IPS DF 19.7 (cell line): Measurements from ENCODE around the gene DUSP1.

Experiments
- DNase-seq: peaks from one replicate; pipeline ENCODE4 v3.0.0-alpha.2; 2013; ENCODE audit warnings: low read depth, low spot score

Gene DUSP1

DNA sequence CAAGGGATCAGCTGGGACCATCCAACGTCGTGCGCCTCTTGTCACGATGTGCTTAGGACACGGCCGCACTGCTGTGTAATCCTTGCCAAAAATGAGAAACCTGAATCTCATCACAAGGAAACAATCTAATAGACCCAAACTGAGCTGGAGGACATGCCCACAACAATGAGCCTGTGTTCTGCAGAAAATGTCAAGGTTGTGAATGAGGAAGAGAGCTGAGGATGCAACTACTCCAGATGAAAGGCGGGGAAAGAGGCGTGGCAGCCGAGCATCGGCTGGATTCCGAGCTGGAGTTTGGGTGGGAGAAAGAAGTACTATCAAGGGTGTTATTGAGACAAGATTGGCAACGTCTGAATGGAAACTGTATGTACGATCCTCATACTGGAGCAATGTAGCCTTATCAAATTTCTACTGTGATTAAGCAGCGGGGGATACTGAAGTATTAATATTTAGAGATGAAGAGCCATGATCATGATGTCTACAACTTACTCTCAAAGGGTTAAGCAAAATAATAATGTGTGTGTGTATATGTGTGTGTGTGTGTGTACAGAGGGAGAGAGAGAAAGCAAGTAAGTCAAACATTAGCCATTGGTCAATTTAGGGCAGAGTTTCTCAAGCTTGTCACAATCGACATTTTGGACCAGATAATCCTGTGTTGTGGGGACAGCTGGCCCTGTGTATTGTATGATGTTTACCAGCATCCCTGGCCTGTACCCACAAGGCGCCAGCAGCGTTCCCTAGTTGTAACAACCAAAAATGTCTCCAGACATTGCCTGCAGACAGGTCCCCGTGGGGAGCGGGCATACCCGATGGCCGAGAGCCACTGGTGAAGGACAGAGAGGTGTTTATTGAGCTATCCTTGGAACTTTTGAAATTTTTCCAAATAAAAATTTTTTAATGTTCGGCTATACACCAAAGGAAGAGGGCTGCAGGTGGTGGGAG is 46.5 kb downstream of the DUSP1 start:
- no peak for DNase-seq

DNA sequence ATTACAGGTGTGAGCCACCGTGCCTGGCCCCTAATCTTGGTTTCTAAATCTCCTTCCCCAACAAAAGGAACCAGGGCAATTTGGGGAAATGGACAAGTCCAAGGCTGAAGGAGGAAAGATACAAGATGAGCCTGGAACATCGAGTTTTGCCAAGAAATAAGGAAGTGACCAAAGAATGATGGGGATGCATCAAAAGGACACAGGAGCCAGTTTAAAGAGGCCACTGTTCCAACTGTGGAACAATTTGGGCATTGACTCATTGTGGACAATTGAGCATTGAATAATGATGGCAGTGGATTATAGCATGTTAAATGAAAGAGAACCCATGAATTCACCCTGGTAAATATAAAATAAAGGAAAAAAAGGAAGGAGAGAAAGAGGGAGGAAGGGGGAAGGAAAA is 47.5 kb downstream of the DUSP1 start:
- no peak for DNase-seq

DNA sequence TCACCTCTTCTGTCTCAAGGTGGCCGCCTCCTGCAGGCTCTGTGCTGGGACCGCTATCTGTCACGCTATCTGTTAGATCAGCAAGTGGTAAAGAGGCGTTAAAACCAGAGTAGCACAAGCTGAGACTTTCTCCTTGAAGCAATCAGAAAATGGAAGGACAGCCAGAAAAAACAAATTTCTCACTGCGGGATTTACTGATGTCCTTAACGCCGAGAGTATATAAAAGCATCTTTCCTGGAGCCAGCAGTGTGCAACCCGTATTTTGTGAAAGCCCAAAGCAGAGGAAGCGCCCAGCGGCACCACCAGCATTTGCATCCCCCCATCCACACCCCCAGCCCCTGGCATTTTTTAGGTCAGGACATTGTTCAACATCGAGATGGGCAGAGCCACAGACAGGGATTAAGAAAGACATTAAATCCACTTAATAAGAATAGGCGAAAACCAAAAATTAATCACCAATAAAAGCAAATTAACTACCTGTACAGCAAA is 48.6 kb downstream of the DUSP1 start:
- DNase-seq = no peak

DNA sequence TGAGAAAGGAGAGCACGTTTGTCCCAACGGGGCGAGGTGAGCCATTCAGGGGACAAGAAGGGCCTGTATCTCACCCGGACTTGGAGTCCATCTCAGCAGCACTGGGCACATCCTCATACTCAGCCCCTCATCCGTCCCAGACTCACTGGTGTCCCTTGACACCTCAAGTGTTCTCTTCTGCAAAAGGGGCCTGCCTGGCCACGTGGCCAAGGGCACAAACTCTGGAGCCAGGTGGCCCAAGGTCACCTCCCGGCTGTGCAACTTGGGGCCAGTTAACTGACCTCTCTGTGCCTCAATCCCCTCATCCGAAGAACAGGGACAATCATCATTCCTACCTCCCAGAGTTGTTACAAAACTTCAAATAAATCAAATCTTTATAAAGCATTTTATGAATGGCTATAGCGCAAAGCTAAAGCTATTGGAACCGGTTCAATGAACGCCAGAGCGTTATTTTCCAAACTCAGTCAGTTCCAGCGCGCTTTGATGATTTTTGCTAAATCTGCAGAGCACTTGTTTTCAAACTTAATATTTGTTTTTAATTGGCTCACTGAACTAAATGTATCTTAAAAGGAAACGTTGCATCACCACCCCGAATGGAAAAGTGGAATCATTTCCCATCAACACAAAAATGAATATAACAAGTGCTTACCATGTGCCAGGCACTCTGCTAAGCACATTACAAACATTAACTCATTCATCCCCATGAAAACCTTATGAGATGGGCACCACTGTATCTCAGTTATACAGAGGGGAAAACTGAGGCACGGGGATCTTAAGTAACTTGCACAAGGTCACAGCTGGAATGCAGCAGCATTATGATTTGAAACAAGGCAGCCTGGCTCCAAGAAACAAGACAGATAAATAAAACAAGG is 49.3 kb downstream of the DUSP1 start:
- DNase-seq = no peak

DNA sequence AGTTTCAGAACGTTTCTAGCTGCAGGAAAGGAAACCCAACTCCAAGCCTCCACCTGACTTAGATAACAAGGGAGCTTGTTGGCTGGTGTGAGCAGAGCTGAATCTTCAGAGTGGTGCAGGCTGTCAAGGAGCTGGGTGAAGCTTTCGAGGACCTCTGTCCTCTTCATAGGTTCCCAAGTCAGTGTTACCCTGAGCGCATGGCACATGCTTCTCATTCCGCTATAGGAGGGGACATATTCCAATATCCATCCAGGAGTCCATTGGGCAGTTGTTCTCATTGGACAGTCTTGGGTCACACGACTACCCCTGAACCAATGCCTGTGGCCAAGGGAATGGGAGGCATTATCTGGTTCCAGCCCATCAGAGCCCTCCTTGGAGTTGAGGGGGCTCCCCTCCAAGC is 50.3 kb downstream of the DUSP1 start:
- no peak for DNase-seq

DNA sequence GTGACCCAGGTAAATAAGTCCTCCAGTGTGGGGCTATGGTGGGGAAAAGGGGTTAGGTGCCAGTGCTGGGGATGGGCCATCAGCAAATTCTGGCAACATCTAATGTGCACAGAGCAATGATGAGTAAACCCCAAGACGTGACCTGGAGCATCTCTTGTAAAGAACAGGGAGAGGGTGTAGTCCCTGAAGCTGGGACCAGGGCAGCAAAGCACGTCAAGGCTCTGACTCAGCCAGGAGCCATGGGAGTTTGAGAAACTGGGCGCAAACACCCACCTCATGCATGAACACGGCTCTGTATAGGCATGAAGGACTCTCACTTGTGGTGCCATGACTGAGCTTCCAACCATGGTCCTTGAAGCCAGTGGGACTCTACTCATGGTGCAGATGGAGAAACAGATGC is 51.8 kb downstream of the DUSP1 start:
- DNase-seq = no peak

DNA sequence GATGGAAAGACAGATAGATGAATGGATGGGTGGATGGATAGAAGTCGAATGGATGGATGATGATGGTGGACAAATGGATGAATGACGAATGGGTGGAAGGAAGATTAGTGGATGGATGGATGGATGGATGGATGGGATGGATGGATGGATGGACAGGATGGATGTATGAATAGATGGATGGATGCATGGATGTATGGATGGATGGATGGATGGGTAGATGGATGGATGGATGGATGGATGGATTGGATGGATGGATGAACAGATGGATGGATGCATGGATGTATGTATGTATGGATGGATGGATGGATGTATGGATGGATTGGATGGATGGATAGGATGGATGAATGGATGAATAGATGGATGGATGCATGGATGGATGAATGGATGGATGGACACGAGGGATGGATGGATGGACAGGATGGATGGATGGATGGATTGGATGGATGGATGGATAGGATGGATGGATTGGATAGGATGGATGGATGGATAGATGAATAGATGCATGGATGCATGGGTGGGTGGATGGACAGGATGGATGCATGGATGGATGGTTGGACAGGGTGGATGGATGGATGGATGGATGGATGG is 52.4 kb downstream of the DUSP1 start:
- no peak for DNase-seq
